Natural killer cell (primary cell): ENCODE measurements around the gene DPYD. TPM values are rescaled to one million over a fixed set of nuclear protein-coding genes. Genes with fewer than 3 reads are reported as not detected.

Experiments used
- ATAC-seq, 3 donors: fragments of 150-1000 bp in 2 of 3; fragments of 200-7000 bp in 1 of 3; cut with Tn5 transposase; 1 replicate in 1 of 3; 2 replicates in 2 of 3; pipeline ENCODE4 v1.10.0; 2021; ENCODE audit warnings: mild to moderate bottlenecking in 2 of 3, moderate library complexity in 2 of 3
- DNase-seq, 2 donors: peaks; one replicate each; pipeline versions ENCODE4 v3.0.0 to v3.0.0-alpha.2; 2013 to 2021; ENCODE audit warnings: mixed read lengths in 1 of 2
- H3K27ac ChIP-seq: one replicate; pipeline ENCODE4 v1.5.1; 2013; ENCODE audit warnings: mild to moderate bottlenecking, low read length
- H3K27me3 ChIP-seq: one replicate; pipeline ENCODE4 v1.6.1; 2013; ENCODE audit warnings: low read length; ENCODE audit not compliant: control insufficient read depth, insufficient read depth
- H3K36me3 ChIP-seq: one replicate; pipeline ENCODE4 v1.6.1; 2013; ENCODE audit warnings: low read length; ENCODE audit not compliant: control insufficient read depth, insufficient read depth
- H3K4me1 ChIP-seq: one replicate; pipeline ENCODE4 v1.6.1; 2013; ENCODE audit warnings: low read length; ENCODE audit not compliant: control insufficient read depth, insufficient read depth
- H3K4me3 ChIP-seq: one replicate; pipeline ENCODE4 v1.5.1; 2013; ENCODE audit warnings: low read length
- H3K9me3 ChIP-seq: one replicate; pipeline ENCODE4 v1.6.1; 2013; ENCODE audit warnings: low read length; ENCODE audit not compliant: control insufficient read depth, insufficient read depth
- H3K27ac Mint-ChIP-seq, 2 donors: one replicate each; pipeline ENCODE4 v1.8.0; 2022; ENCODE audit warnings: mild to moderate bottlenecking in 2 of 2, mixed read lengths in 2 of 2, moderate library complexity in 1 of 2
- H3K27me3 Mint-ChIP-seq, 2 donors: one replicate each; pipeline ENCODE4 v1.8.0; 2022; ENCODE audit warnings: low read depth in 2 of 2, mixed read lengths in 2 of 2
- H3K36me3 Mint-ChIP-seq: one replicate; pipeline ENCODE4 v1.8.0; 2022; ENCODE audit warnings: mixed read lengths
- H3K4me1 Mint-ChIP-seq, 2 donors: one replicate each; pipeline ENCODE4 v1.8.0; 2022; ENCODE audit warnings: mixed read lengths in 2 of 2
- H3K4me3 Mint-ChIP-seq: one replicate; pipeline ENCODE4 v1.8.0; 2022; ENCODE audit warnings: mild to moderate bottlenecking, moderate library complexity, mixed read lengths
- H3K9me3 Mint-ChIP-seq, 2 donors: one replicate each; pipeline ENCODE4 v1.8.0; 2022; ENCODE audit warnings: mixed read lengths in 2 of 2
- WGBS: methylation state at CpG from one replicate; pipeline ENCODE4 v1.1.7; 2013; ENCODE audit warnings: missing lambda C conversion rate; ENCODE audit not compliant: insufficient coverage; 5-methylcytosine and 5-hydroxymethylcytosine counted together
- intact Hi-C: fragments of 100-400 bp; cut with micrococcal nuclease; formaldehyde crosslinking; loops from one replicate; pipeline ENCODE4 v1.14.2; 2022
- total RNA-seq, 4 donors: library from RNA; stranded (reverse); fragments of 120-200 nt in 1 of 4; gene quantifications; one replicate each; pipeline versions ENCODE4 v1.2.3 to v1.2.4, GENCODE V29; 2013 to 2022
- TF ChIP-seq, protein P1 (sequence below): fragments of 200-600 bp; IDR thresholded peaks from one replicate; pipeline ENCODE4 v1.8.0; 2022; ENCODE audit warnings: antibody characterized with exemption

DPYD gene
- total RNA-seq, 3 donors from 2014 or later (not counting 1 experiment from before 2014, with no cell fraction given) = 56.6 to 66.7 (median 56.9) TPM

DNA sequence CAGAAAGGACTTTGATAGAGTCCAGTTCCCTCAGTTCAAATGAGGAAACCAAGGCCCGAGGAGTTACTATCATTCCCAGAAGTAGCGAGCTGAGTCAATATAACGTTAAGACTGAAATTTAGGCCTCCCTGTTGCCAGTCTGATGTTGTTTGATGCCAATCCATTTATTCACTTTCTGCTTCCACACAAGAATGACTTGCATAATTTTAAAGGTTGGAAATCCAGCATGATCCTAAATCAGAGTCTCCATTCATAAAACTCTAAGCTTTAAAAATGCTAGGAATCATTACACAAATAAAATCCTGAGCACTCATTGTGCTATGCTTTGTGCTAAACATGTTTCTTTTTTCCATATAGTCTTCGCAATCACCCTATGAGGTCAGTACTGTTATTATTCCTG, 784.9 kb downstream of the DPYD start:
- H3K27me3 Mint-ChIP-seq = no peaks in the 10 kb centered on the region
- Histone ChIP-seq H3K27me3 (no peaks in the 10 kb centered on the region), H3K27ac (no peak overlapping the region), H3K4me3 (no peak overlapping the region), H3K36me3 (peaks cover 7% of the 10 kb centered on the region), H3K9me3 (no peaks in the 10 kb centered on the region), H3K4me1 (no peaks in the 10 kb centered on the region)
- DNase-seq (no peak), ATAC-seq (no peak)
- H3K27ac Mint-ChIP-seq = no peak overlapping the region
- intact Hi-C loops = no loop called here
- 97% methylated on average over 4 of the region's 4 CpGs for WGBS
- no peak overlapping the region for H3K4me3 Mint-ChIP-seq
- peaks cover 7 to 12% of the 10 kb centered on the region in 2 donors for H3K4me1 Mint-ChIP-seq
- TF ChIP-seq, protein P1, sequence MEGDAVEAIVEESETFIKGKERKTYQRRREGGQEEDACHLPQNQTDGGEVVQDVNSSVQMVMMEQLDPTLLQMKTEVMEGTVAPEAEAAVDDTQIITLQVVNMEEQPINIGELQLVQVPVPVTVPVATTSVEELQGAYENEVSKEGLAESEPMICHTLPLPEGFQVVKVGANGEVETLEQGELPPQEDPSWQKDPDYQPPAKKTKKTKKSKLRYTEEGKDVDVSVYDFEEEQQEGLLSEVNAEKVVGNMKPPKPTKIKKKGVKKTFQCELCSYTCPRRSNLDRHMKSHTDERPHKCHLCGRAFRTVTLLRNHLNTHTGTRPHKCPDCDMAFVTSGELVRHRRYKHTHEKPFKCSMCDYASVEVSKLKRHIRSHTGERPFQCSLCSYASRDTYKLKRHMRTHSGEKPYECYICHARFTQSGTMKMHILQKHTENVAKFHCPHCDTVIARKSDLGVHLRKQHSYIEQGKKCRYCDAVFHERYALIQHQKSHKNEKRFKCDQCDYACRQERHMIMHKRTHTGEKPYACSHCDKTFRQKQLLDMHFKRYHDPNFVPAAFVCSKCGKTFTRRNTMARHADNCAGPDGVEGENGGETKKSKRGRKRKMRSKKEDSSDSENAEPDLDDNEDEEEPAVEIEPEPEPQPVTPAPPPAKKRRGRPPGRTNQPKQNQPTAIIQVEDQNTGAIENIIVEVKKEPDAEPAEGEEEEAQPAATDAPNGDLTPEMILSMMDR = no peak
- no peaks in the 10 kb centered on the region for H3K36me3 Mint-ChIP-seq
- H3K9me3 Mint-ChIP-seq = no peaks in the 10 kb centered on the region

GRCh38 chr1:97128426-97128825, 792.4 kb downstream of the DPYD start:
- whole genome bisulfite sequencing = 96% methylated on average over 2 of the region's 3 CpGs
- no peaks in the 10 kb centered on the region for H3K9me3 Mint-ChIP-seq
- Histone ChIP-seq H3K27me3 (no peaks in the 10 kb centered on the region), H3K4me1 (no peaks in the 10 kb centered on the region), H3K36me3 (peaks cover 4% of the 10 kb centered on the region), H3K27ac (no peak overlapping the region), H3K9me3 (no peaks in the 10 kb centered on the region), H3K4me3 (no peak overlapping the region)
- ATAC-seq = no peak
- no peaks in the 10 kb centered on the region for H3K36me3 Mint-ChIP-seq
- intact Hi-C loops = no loop called here
- no peaks in the 10 kb centered on the region for H3K27me3 Mint-ChIP-seq
- no peak for DNase-seq
- H3K27ac Mint-ChIP-seq = no peak overlapping the region
- H3K4me1 Mint-ChIP-seq = no peaks in the 10 kb centered on the region
- TF ChIP-seq, protein P1 = no peak
- no peak overlapping the region for H3K4me3 Mint-ChIP-seq

DNA sequence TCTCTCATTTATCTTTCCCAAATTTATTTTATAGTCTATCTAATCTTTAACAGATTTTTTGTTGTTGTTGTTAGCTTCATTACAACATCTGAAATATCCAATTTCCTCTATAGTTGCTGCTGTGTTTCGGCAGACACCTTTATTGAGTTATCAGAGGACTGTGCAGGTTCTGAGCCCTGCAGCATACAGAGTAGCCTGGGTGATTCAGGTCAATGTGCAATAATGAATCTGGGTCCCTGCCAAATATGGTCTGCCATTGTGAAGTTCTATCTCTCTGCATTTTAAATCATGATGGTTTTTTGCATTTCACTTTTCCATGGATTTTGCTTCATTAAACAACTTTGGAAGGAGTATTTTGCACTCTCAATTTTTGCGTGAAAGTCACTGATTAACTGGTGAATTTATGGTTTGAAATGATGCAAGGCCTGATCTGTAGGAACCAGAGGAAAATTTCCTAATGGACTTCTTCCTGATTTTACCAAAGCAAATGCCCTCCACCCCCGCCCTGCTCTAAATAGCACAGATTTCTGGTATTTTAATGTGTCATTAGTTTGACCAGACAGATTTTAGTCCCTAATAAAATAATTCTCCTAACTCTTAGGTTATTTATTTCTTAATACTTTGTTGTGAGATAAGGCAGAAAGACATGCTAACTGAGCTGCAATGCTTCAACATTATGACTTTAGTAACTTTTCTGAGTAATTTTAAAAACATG, 797.0 kb downstream of the DPYD start:
- Mint-ChIP-seq H3K27me3 (no peaks in the 10 kb centered on the region), H3K4me3 (no peak overlapping the region), H3K27ac (no peak overlapping the region), H3K4me1 (no peaks in the 10 kb centered on the region), H3K36me3 (no peaks in the 10 kb centered on the region), H3K9me3 (no peaks in the 10 kb centered on the region)
- intact Hi-C loops = no loop called here
- H3K27me3 ChIP-seq = no peaks in the 10 kb centered on the region
- H3K4me3 ChIP-seq = no peak overlapping the region
- DNase-seq (no peak), ATAC-seq (no peak)
- TF ChIP-seq, protein P1 = no peak
- no peaks in the 10 kb centered on the region for H3K36me3 ChIP-seq
- 100% methylated on average over 2 of the region's 3 CpGs for WGBS
- H3K4me1 ChIP-seq = no peaks in the 10 kb centered on the region
- H3K9me3 ChIP-seq = no peaks in the 10 kb centered on the region
- no peak overlapping the region for H3K27ac ChIP-seq

- 95% methylated on average over 1 of the region's 1 CpG for WGBS
- H3K4me1 ChIP-seq = no peaks in the 10 kb centered on the region
- no peaks in the 10 kb centered on the region for H3K9me3 ChIP-seq
- H3K36me3 ChIP-seq = no peaks in the 10 kb centered on the region
- H3K27ac ChIP-seq = no peak overlapping the region
- Mint-ChIP-seq H3K36me3 (no peaks in the 10 kb centered on the region), H3K4me3 (no peak overlapping the region), H3K9me3 (no peaks in the 10 kb centered on the region), H3K27me3 (no peaks in the 10 kb centered on the region), H3K27ac (no peak overlapping the region), H3K4me1 (no peaks in the 10 kb centered on the region)
- H3K27me3 ChIP-seq = no peaks in the 10 kb centered on the region
- no peak for DNase-seq
- no peak for ATAC-seq
- TF ChIP-seq, protein P1 = no peak
- no peak overlapping the region for H3K4me3 ChIP-seq
- intact Hi-C loops = no loop called here
These were observed 800.0 kb downstream of the DPYD start for GRCh38 chr1:97120806-97121205.
